Measurements from ENCODE around the gene GRIN1.

GRCh38 chr9:137164370-137165249 lies 25.7 kb downstream of the GRIN1 start:
- TF ChIP-seq CTCF (conservative IDR thresholded peaks at IDR 0.05; ENCODE audit: low read depth, low read length): no peak
- TF ChIP-seq EZH2 (IDR thresholded peaks at IDR 0.05; ENCODE audit: borderline replicate concordance, low read depth, low read length, poor library complexity, severe bottlenecking): no peak

All from A673 (cell line).